Endothelial cell of umbilical vein (primary cell): Measurements from ENCODE around the gene BNIP5.

Experiments
- EZH2 ChIP-seq: IDR thresholded peaks from 2 replicates; pipeline ENCODE4 v1.6.1; 2012; ENCODE audit warnings: borderline replicate concordance, low read depth, mild to moderate bottlenecking, moderate library complexity, low read length, inconsistent platforms; ENCODE audit not compliant: severe bottlenecking
- FOS ChIP-seq: IDR thresholded peaks from 2 replicates; pipeline ENCODE4 v1.6.1; 2011; ENCODE audit warnings: mild to moderate bottlenecking, low read length, moderate library complexity, borderline replicate concordance; ENCODE audit not compliant: insufficient read depth
- GATA2 ChIP-seq: IDR thresholded peaks from 2 replicates; pipeline ENCODE4 v1.7.0; 2011; ENCODE audit warnings: low read depth, mild to moderate bottlenecking, moderate library complexity, mixed read lengths, low read length; ENCODE audit not compliant: insufficient read length, insufficient read depth
- JUN ChIP-seq: IDR thresholded peaks from 2 replicates; pipeline ENCODE4 v1.6.1; 2011; ENCODE audit warnings: borderline replicate concordance, low read depth; ENCODE audit not compliant: insufficient read length, insufficient read depth
- MYC ChIP-seq: IDR thresholded peaks from one replicate; pipeline ENCODE4 v1.6.1; 2011; ENCODE audit warnings: mild to moderate bottlenecking, low read depth, low read length
- POLR2A ChIP-seq: IDR thresholded peaks from 2 replicates; pipeline ENCODE4 v1.6.1; 2012; ENCODE audit warnings: low read depth, mild to moderate bottlenecking, control low read depth, low read length
- POLR2AphosphoS5 ChIP-seq: IDR thresholded peaks from 2 replicates; pipeline ENCODE4 v1.6.1; 2012; ENCODE audit warnings: low read depth, mild to moderate bottlenecking, control low read depth, low read length, moderate library complexity; ENCODE audit not compliant: insufficient read depth
- TF ChIP-seq, protein P1 (sequence below), 2 donors: IDR thresholded peaks; 1 replicate in 1 of 2; 2 replicates in 1 of 2; pipeline ENCODE4 v1.5.1; 2011; ENCODE audit warnings: low read length in 2 of 2, mild to moderate bottlenecking in 2 of 2, moderate library complexity in 2 of 2, control low read depth in 1 of 2, inconsistent platforms in 1 of 2, low read depth in 1 of 2; ENCODE audit not compliant: insufficient read depth in 1 of 2; ENCODE audit errors: extremely low read depth in 1 of 2
- TF ChIP-seq, protein P2 (sequence below): IDR thresholded peaks from 2 replicates; pipeline ENCODE4 v1.6.1; 2011; ENCODE audit not compliant: insufficient read depth, insufficient read length

DNA sequence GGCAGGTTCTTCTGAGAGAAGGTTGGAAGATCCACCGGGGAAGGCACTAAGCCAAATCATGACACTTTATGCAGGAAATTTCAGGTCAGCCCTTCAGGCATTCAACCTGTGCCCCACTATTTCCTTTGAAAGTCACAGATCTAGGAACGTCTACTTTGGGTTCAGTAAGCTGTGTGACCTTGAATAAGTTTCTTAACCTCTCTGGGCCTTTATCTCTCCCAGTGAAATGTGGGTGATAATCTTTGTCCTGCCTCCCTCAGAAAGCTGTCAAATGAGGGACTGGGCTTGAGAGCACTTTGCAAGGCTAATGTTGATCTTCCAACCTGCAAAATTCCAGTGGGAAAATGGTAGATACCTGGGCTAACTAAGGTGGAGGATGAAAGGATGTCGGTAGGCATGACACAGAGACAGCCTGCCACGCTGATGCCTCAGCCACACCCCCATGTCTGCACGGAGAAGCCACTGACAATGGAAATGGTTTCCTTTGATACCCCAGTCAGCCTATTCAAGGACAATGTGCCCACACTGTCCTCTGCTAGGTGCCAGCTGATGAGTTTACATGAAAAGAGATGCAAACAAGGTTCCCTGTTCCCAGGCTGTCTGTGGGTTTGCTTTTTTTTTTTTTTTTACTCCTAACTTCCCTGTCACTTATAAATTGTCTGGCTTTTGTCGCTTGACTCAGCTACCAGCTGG lies 9.3 kb downstream of the BNIP5 start:
- TF ChIP-seq, protein P1, sequence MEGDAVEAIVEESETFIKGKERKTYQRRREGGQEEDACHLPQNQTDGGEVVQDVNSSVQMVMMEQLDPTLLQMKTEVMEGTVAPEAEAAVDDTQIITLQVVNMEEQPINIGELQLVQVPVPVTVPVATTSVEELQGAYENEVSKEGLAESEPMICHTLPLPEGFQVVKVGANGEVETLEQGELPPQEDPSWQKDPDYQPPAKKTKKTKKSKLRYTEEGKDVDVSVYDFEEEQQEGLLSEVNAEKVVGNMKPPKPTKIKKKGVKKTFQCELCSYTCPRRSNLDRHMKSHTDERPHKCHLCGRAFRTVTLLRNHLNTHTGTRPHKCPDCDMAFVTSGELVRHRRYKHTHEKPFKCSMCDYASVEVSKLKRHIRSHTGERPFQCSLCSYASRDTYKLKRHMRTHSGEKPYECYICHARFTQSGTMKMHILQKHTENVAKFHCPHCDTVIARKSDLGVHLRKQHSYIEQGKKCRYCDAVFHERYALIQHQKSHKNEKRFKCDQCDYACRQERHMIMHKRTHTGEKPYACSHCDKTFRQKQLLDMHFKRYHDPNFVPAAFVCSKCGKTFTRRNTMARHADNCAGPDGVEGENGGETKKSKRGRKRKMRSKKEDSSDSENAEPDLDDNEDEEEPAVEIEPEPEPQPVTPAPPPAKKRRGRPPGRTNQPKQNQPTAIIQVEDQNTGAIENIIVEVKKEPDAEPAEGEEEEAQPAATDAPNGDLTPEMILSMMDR (IDR thresholded peaks at IDR 0.05; ENCODE audit: extremely low read depth in 1 of 2, insufficient read depth in 1 of 2, low read depth in 1 of 2, low read length in 2 of 2) = no peak
- TF ChIP-seq POLR2A (no peak), EZH2 (no peak), POLR2AphosphoS5 (no peak), MYC (no peak), FOS (no peak), JUN (no peak), GATA2 (no peak)
- TF ChIP-seq, protein P2, sequence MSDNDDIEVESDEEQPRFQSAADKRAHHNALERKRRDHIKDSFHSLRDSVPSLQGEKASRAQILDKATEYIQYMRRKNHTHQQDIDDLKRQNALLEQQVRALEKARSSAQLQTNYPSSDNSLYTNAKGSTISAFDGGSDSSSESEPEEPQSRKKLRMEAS = no peak
